Activated CD8-positive, alpha-beta memory T cell treated with anti-CD3 and anti-CD28 coated beads, Interleukin-2, amount 50 U/mL, for 4 hours (primary cell): ENCODE results near the gene STRN4.
A peak's percentile ranks its signal among the peaks of the same experiment; 100 is the strongest.

Experiments
- DNase-seq: peaks from one replicate; pipeline ENCODE4 v3.0.0-alpha.2; 2020

Gene STRN4

GRCh38 chr19:46742926-46743480 is 3.2 kb downstream of the STRN4 start:
- no peak for DNase-seq

- DNase-seq: no peak
Observed at GRCh38 chr19:46741447-46741846, 4.8 kb downstream of the STRN4 start.

- no peak for DNase-seq
Observed at GRCh38 chr19:46739290-46739771, 6.9 kb downstream of the STRN4 start.

GRCh38 chr19:46737761-46738171 is 8.5 kb downstream of the STRN4 start:
- no peak for DNase-seq

GRCh38 chr19:46737298-46737654 is 9.0 kb downstream of the STRN4 start:
- no peak for DNase-seq

GRCh38 chr19:46736531-46737297 is 9.5 kb downstream of the STRN4 start:
- no peak for DNase-seq

- no peak for DNase-seq
Observed at GRCh38 chr19:46733690-46734292, 12.5 kb downstream of the STRN4 start.

GRCh38 chr19:46732966-46733689 is 13.1 kb downstream of the STRN4 start:
- DNase-seq: no peak

- DNase-seq: no peak
Observed at GRCh38 chr19:46732172-46732938, 13.9 kb downstream of the STRN4 start.

GRCh38 chr19:46731584-46731983 is 14.7 kb downstream of the STRN4 start:
- no peak for DNase-seq

GRCh38 chr19:46731007-46731501 is 15.2 kb downstream of the STRN4 start:
- no peak for DNase-seq

- no peak for DNase-seq
Observed at GRCh38 chr19:46730595-46730994, 15.7 kb downstream of the STRN4 start.

- no peak for DNase-seq
Observed at GRCh38 chr19:46730187-46730586, 16.1 kb downstream of the STRN4 start.

- DNase-seq: no peak
Observed at GRCh38 chr19:46729696-46730095, 16.6 kb downstream of the STRN4 start.

- peak; percentile 86 for DNase-seq
Observed at GRCh38 chr19:46728693-46729339, 17.4 kb downstream of the STRN4 start.

GRCh38 chr19:46728208-46728607 is 18.0 kb downstream of the STRN4 start:
- no peak for DNase-seq

- DNase-seq: no peak
Observed at GRCh38 chr19:46727757-46728156, 18.5 kb downstream of the STRN4 start.

GRCh38 chr19:46726971-46727501 is 19.2 kb downstream of the STRN4 start:
- DNase-seq: no peak

GRCh38 chr19:46726551-46726950 is 19.7 kb downstream of the STRN4 start:
- no peak for DNase-seq

- no peak for DNase-seq
Observed at GRCh38 chr19:46725859-46726393, 20.3 kb downstream of the STRN4 start.

- no peak for DNase-seq
Observed at GRCh38 chr19:46725036-46725820, 21.0 kb downstream of the STRN4 start.
